BLaER1 treated with 17β-estradiol and CSF1 and Interleukin-3, amounts not matched to agents 10 nM and 100 nM (cell line): ENCODE results near the gene TMTC2.

Experiments used
- H3K27ac ChIP-seq, 11 experiments: shearing (Covaris generic); formaldehyde crosslinking; 2 replicates each; pipeline ENCODE4 v1.8.1; 2022
- H3K27me3 ChIP-seq, 11 experiments: shearing (Covaris generic); formaldehyde crosslinking; 2 replicates each; pipeline ENCODE4 v1.8.1; 2022
- H3K36me3 ChIP-seq, 11 experiments: shearing (Covaris generic); formaldehyde crosslinking; 2 replicates each; pipeline ENCODE4 v1.8.1; 2022
- H3K4me1 ChIP-seq, 10 experiments: shearing (Covaris generic); formaldehyde crosslinking; 2 replicates each; pipeline ENCODE4 v1.8.1; 2022
- H3K4me2 ChIP-seq, 11 experiments: shearing (Covaris generic); formaldehyde crosslinking; 2 replicates each; pipeline ENCODE4 v1.8.1; 2022
- H3K4me3 ChIP-seq, 10 experiments: shearing (Covaris generic); formaldehyde crosslinking; 2 replicates each; pipeline ENCODE4 v1.8.1; 2022
- H3K9ac ChIP-seq, 11 experiments: shearing (Covaris generic); formaldehyde crosslinking; 2 replicates each; pipeline ENCODE4 v1.8.1; 2022
- H3K9me3 ChIP-seq, 11 experiments: shearing (Covaris generic); formaldehyde crosslinking; replicated peaks in 1 of 11; 2 replicates each; pipeline ENCODE4 v1.8.1; 2022
- H4K20me1 ChIP-seq, 11 experiments: shearing (Covaris generic); formaldehyde crosslinking; 2 replicates each; pipeline ENCODE4 v1.8.1; 2022
- Cebpa-rat ChIP-seq, 11 experiments: shearing (Covaris generic); IDR thresholded peaks; 2 replicates each; pipeline ENCODE4 v1.8.1; 2022

Gene TMTC2

GRCh38 chr12:83086023-83086422 is 399.3 kb downstream of the TMTC2 start:
- H4K20me1 ChIP-seq, result no peaks in the 10 kb centered on the region
- 0 out of 20 replicates have a peak, but pooled peaks cover 0 to 6% (median 0%) of the 10 kb centered on the region in 10 experiments for H3K4me1 ChIP-seq
- H3K27ac ChIP-seq, result no peak overlapping the region
- no peaks in the 10 kb centered on the region for H3K27me3 ChIP-seq
- H3K4me2 ChIP-seq, result no peak overlapping the region
- no peaks in the 10 kb centered on the region; a peak in 1 of 22 replicates for H3K9me3 ChIP-seq
- TF ChIP-seq Cebpa-rat (IDR thresholded peaks at IDR 0.05), result no peak
- H3K4me3 ChIP-seq, result no peak overlapping the region
- H3K36me3 ChIP-seq, result no peaks in the 10 kb centered on the region
- H3K9ac ChIP-seq, result no peak overlapping the region

DNA sequence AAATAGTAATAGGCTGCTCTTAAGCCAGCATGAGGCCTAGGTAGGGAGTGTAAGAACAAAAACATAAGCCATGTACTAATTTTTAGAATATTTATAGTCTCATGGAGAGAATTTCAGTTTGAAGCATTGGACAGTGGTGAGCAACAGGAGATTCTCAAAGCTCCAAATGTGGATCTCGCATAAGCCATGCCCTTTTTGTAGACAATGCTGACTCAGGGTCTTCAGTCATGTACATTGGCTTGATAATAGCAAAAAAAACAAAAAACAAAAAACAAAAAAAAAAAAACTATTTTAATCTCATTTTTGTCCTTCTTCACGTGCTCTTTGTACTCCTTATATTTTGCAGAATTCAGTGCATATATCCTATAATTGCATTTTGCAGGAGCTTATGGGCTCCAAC is 402.9 kb downstream of the TMTC2 start:
- Histone ChIP-seq H3K36me3 (no peaks in the 10 kb centered on the region), H3K27ac (no peak overlapping the region), H3K9me3 (no peaks in the 10 kb centered on the region; a peak in 1 of 22 replicates), H3K4me3 (no peak overlapping the region), H3K27me3 (no peaks in the 10 kb centered on the region), H3K9ac (no peak overlapping the region), H3K4me2 (no peak overlapping the region), H4K20me1 (no peaks in the 10 kb centered on the region), H3K4me1 (0 out of 20 replicates have a peak, but pooled peaks cover 0 to 6% (median 0%) of the 10 kb centered on the region in 10 experiments)
- TF ChIP-seq Cebpa-rat (IDR thresholded peaks at IDR 0.05), result no peak

GRCh38 chr12:83092129-83092528 is 405.4 kb downstream of the TMTC2 start:
- no peak overlapping the region for H3K4me2 ChIP-seq
- no peaks in the 10 kb centered on the region for H3K36me3 ChIP-seq
- H3K27ac ChIP-seq, result no peak overlapping the region
- H3K9me3 ChIP-seq, result peaks cover 0 to 5% (median 0%) of the 10 kb centered on the region in 11 experiments; a peak in 2 of 22 replicates
- TF ChIP-seq Cebpa-rat (IDR thresholded peaks at IDR 0.05), result no peak
- H4K20me1 ChIP-seq, result no peaks in the 10 kb centered on the region
- H3K9ac ChIP-seq, result no peak overlapping the region
- 0 out of 20 replicates have a peak, but pooled peaks cover 0 to 6% (median 0%) of the 10 kb centered on the region in 10 experiments for H3K4me1 ChIP-seq
- no peak overlapping the region for H3K4me3 ChIP-seq
- H3K27me3 ChIP-seq, result no peaks in the 10 kb centered on the region

GRCh38 chr12:83092606-83093005 is 405.9 kb downstream of the TMTC2 start:
- Histone ChIP-seq H3K4me2 (no peak overlapping the region), H3K27me3 (no peaks in the 10 kb centered on the region), H4K20me1 (no peaks in the 10 kb centered on the region), H3K9ac (no peak overlapping the region), H3K4me1 (0 out of 20 replicates have a peak, but pooled peaks cover 0 to 6% (median 0%) of the 10 kb centered on the region in 10 experiments), H3K36me3 (no peaks in the 10 kb centered on the region), H3K4me3 (no peak overlapping the region), H3K9me3 (peaks cover 0 to 5% (median 0%) of the 10 kb centered on the region in 11 experiments; a peak in 2 of 22 replicates), H3K27ac (no peak overlapping the region)
- TF ChIP-seq Cebpa-rat (IDR thresholded peaks at IDR 0.05), result no peak

- Histone ChIP-seq H4K20me1 (no peaks in the 10 kb centered on the region), H3K36me3 (no peaks in the 10 kb centered on the region), H3K9me3 (peaks cover 0 to 5% (median 0%) of the 10 kb centered on the region in 11 experiments; a peak in 1 of 22 replicates), H3K4me1 (0 out of 20 replicates have a peak, but pooled peaks cover 0 to under 1% (median 0%) of the 10 kb centered on the region in 10 experiments), H3K9ac (no peak overlapping the region), H3K4me2 (no peak overlapping the region), H3K4me3 (no peak overlapping the region), H3K27me3 (no peaks in the 10 kb centered on the region), H3K27ac (no peak overlapping the region)
- no peak for TF ChIP-seq Cebpa-rat (IDR thresholded peaks at IDR 0.05)
These were observed 406.7 kb downstream of the TMTC2 start for GRCh38 chr12:83093426-83093825.

DNA sequence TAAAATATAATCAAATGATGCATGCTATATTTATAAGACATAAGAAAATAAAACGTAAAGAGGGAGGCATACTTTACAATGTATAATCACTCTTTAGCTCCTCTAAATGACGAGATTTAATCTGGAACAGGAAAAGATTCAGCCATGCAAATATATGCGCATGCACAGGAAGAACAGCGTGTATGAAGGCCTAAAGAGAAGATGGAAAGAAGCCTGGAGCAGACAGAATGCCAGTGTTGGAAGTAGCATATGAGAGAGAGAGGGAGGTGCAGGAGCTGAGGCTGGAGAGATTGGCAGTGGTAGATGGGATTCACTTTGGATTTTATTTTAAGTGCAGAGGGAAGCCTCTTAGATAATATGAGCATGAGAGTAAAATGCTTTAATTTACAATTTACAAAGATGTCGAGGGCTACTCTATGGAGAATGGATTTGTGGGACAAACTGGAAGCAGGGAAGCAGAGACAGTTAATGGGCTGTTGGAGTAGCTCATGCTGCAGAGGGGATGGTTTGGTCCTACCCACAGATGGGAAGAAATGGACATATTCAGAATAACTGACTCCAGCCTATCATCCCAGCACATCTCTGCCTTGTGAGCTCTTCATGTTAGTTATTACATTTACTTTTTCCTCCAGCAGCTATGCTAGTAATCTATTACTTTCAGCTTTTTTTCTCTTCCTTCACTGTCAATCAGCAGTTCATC is 411.1 kb downstream of the TMTC2 start:
- no peaks in the 10 kb centered on the region for H4K20me1 ChIP-seq
- peaks cover 0 to 5% (median 0%) of the 10 kb centered on the region in 11 experiments; a peak in 1 of 22 replicates for H3K9me3 ChIP-seq
- H3K27ac ChIP-seq, result no peak overlapping the region
- no peak overlapping the region for H3K9ac ChIP-seq
- H3K4me3 ChIP-seq, result no peak overlapping the region
- TF ChIP-seq Cebpa-rat (IDR thresholded peaks at IDR 0.05), result no peak
- H3K36me3 ChIP-seq, result no peaks in the 10 kb centered on the region
- H3K27me3 ChIP-seq, result no peaks in the 10 kb centered on the region
- H3K4me1 ChIP-seq, result no peaks in the 10 kb centered on the region
- H3K4me2 ChIP-seq, result no peak overlapping the region

- TF ChIP-seq Cebpa-rat (IDR thresholded peaks at IDR 0.05), result no peak
- no peaks in the 10 kb centered on the region for H4K20me1 ChIP-seq
- H3K9ac ChIP-seq, result no peak overlapping the region
- no peak overlapping the region for H3K27ac ChIP-seq
- H3K4me2 ChIP-seq, result no peak overlapping the region
- no peaks in the 10 kb centered on the region for H3K36me3 ChIP-seq
- no peak overlapping the region for H3K4me3 ChIP-seq
- H3K27me3 ChIP-seq, result no peaks in the 10 kb centered on the region
- no peaks in the 10 kb centered on the region for H3K4me1 ChIP-seq
- peaks cover 0 to 5% (median 0%) of the 10 kb centered on the region in 11 experiments; a peak in 1 of 22 replicates for H3K9me3 ChIP-seq
These were observed 412.7 kb downstream of the TMTC2 start for GRCh38 chr12:83099436-83099835.

GRCh38 chr12:83102499-83102898 is 415.8 kb downstream of the TMTC2 start:
- H4K20me1 ChIP-seq, result no peaks in the 10 kb centered on the region
- no peak overlapping the region for H3K9ac ChIP-seq
- no peaks in the 10 kb centered on the region for H3K36me3 ChIP-seq
- no peaks in the 10 kb centered on the region for H3K27me3 ChIP-seq
- no peak for TF ChIP-seq Cebpa-rat (IDR thresholded peaks at IDR 0.05)
- no peaks in the 10 kb centered on the region for H3K9me3 ChIP-seq
- H3K4me3 ChIP-seq, result no peak overlapping the region
- no peak overlapping the region for H3K4me2 ChIP-seq
- no peak overlapping the region for H3K27ac ChIP-seq
- H3K4me1 ChIP-seq, result no peaks in the 10 kb centered on the region

- no peaks in the 10 kb centered on the region for H3K4me1 ChIP-seq
- no peaks in the 10 kb centered on the region for H4K20me1 ChIP-seq
- no peaks in the 10 kb centered on the region for H3K27me3 ChIP-seq
- no peaks in the 10 kb centered on the region for H3K9me3 ChIP-seq
- H3K27ac ChIP-seq, result no peak overlapping the region
- H3K9ac ChIP-seq, result no peak overlapping the region
- no peak overlapping the region for H3K4me2 ChIP-seq
- H3K4me3 ChIP-seq, result no peak overlapping the region
- TF ChIP-seq Cebpa-rat (IDR thresholded peaks at IDR 0.05), result no peak
- H3K36me3 ChIP-seq, result no peaks in the 10 kb centered on the region
These were observed 420.2 kb downstream of the TMTC2 start for GRCh38 chr12:83106873-83107272.

- TF ChIP-seq Cebpa-rat (IDR thresholded peaks at IDR 0.05), result no peak
- Histone ChIP-seq H3K4me2 (no peak overlapping the region), H3K4me1 (no peaks in the 10 kb centered on the region), H3K36me3 (no peaks in the 10 kb centered on the region), H3K27ac (no peak overlapping the region), H4K20me1 (no peaks in the 10 kb centered on the region), H3K27me3 (no peaks in the 10 kb centered on the region), H3K9ac (no peak overlapping the region), H3K4me3 (no peak overlapping the region), H3K9me3 (no peaks in the 10 kb centered on the region)
These were observed 423.7 kb downstream of the TMTC2 start for GRCh38 chr12:83110424-83110823.
